GM12891 (cell line): Measurements from ENCODE around the gene GRM7.

ENCODE experiments used
- PAX5 ChIP-seq: IDR thresholded peaks from 2 replicates; pipeline ENCODE4 v1.6.1; 2011; ENCODE audit warnings: low read length, moderate library complexity, mild to moderate bottlenecking; ENCODE audit not compliant: insufficient read depth, severe bottlenecking
- POLR2A ChIP-seq: IDR thresholded peaks from 2 replicates; pipeline ENCODE4 v1.6.1; 2011; ENCODE audit warnings: low read depth, low read length, control low read depth
- POLR2AphosphoS5 ChIP-seq: IDR thresholded peaks from 2 replicates; pipeline ENCODE4 v1.6.1; 2011; ENCODE audit warnings: low read depth, low read length, control low read depth
- POU2F2 ChIP-seq: IDR thresholded peaks from 2 replicates; pipeline ENCODE4 v1.6.1; 2011; ENCODE audit warnings: low read depth, mild to moderate bottlenecking, control low read depth, low read length, moderate library complexity
- SPI1 ChIP-seq: IDR thresholded peaks from 2 replicates; pipeline ENCODE4 v1.6.1; 2011; ENCODE audit warnings: low read depth, low read length, control low read depth
- TAF1 ChIP-seq: IDR thresholded peaks from 2 replicates; pipeline ENCODE4 v1.6.1; 2011; ENCODE audit warnings: low read depth, low read length, control low read depth

- TF ChIP-seq POLR2A (no peak), POLR2AphosphoS5 (no peak), TAF1 (no peak), PAX5 (no peak), POU2F2 (no peak), SPI1 (no peak)
Measured at GRCh38 chr3:7282988-7283387, 422.1 kb downstream of the GRM7 start.
